T-helper 2 cell treated with Interferon-gamma antibody and Interleukin-4, amounts not matched to agents 5 μg/mL and 100 μg/mL, for 36 hours (primary cell): Measurements from ENCODE around the gene IL1RAP.
A peak's percentile ranks its signal among the peaks of the same experiment; 100 is the strongest.

Experiments
- DNase-seq: peaks from one replicate; pipeline ENCODE4 v3.0.0; 2021; ENCODE audit warnings: low spot score
- H3K27ac Mint-ChIP-seq: one replicate; pipeline ENCODE4 v1.8.0; 2021; ENCODE audit warnings: mild to moderate bottlenecking, mixed read lengths
- H3K27me3 Mint-ChIP-seq: one replicate; pipeline ENCODE4 v1.8.0; 2021; ENCODE audit warnings: low read depth, mixed read lengths
- H3K36me3 Mint-ChIP-seq: one replicate; pipeline ENCODE4 v1.8.0; 2021; ENCODE audit warnings: low read depth, mixed read lengths
- H3K4me1 Mint-ChIP-seq: one replicate; pipeline ENCODE4 v1.8.0; 2021; ENCODE audit warnings: low read depth, mixed read lengths
- H3K4me3 Mint-ChIP-seq: one replicate; pipeline ENCODE4 v1.8.0; 2022; ENCODE audit warnings: mild to moderate bottlenecking, moderate library complexity, mixed read lengths
- H3K9me3 Mint-ChIP-seq: one replicate; pipeline ENCODE4 v1.8.0; 2021; ENCODE audit warnings: mixed read lengths

IL1RAP gene

GRCh38 chr3:190585805-190586630 is 72.1 kb downstream of the IL1RAP start:
- H3K27ac Mint-ChIP-seq = peak overlapping the region; percentile 91
- no peaks in the 10 kb centered on the region for H3K9me3 Mint-ChIP-seq
- DNase-seq = peak; percentile 82
- H3K27me3 Mint-ChIP-seq = no peaks in the 10 kb centered on the region
- H3K36me3 Mint-ChIP-seq = peaks cover 47% of the 10 kb centered on the region
- peaks cover 69% of the 10 kb centered on the region for H3K4me1 Mint-ChIP-seq
- H3K4me3 Mint-ChIP-seq = peak overlapping the region; percentile 67

- H3K27me3 Mint-ChIP-seq = no peaks in the 10 kb centered on the region
- H3K27ac Mint-ChIP-seq = peak overlapping the region; percentile 91
- H3K36me3 Mint-ChIP-seq = peaks cover 48% of the 10 kb centered on the region
- DNase-seq = peak; percentile 61
- no peaks in the 10 kb centered on the region for H3K9me3 Mint-ChIP-seq
- peak overlapping the region; percentile 67 for H3K4me3 Mint-ChIP-seq
- peaks cover 65% of the 10 kb centered on the region for H3K4me1 Mint-ChIP-seq
These were observed 72.7 kb downstream of the IL1RAP start for GRCh38 chr3:190586631-190587011.

- Mint-ChIP-seq H3K36me3 (peaks cover 53% of the 10 kb centered on the region), H3K27ac (peak overlapping the region; percentile 29), H3K9me3 (no peaks in the 10 kb centered on the region), H3K4me3 (no peak overlapping the region), H3K27me3 (no peaks in the 10 kb centered on the region), H3K4me1 (peaks cover 59% of the 10 kb centered on the region)
- DNase-seq = no peak
These were observed 74.7 kb downstream of the IL1RAP start for GRCh38 chr3:190588570-190588969.

- Mint-ChIP-seq H3K9me3 (peaks cover 5% of the 10 kb centered on the region), H3K27me3 (no peaks in the 10 kb centered on the region), H3K36me3 (peaks cover 55% of the 10 kb centered on the region), H3K4me3 (no peak overlapping the region), H3K4me1 (peaks cover 60% of the 10 kb centered on the region), H3K27ac (peak overlapping the region; percentile 1)
- no peak for DNase-seq
These were observed 75.4 kb downstream of the IL1RAP start for GRCh38 chr3:190589326-190589725.

- Mint-ChIP-seq H3K4me1 (peaks cover 45% of the 10 kb centered on the region), H3K36me3 (peaks cover 54% of the 10 kb centered on the region), H3K4me3 (no peak overlapping the region), H3K9me3 (peaks cover 5% of the 10 kb centered on the region), H3K27me3 (no peaks in the 10 kb centered on the region), H3K27ac (no peak overlapping the region)
- DNase-seq = no peak
These were observed 77.2 kb downstream of the IL1RAP start for GRCh38 chr3:190591080-190591479.

GRCh38 chr3:190593075-190593474 is 79.2 kb downstream of the IL1RAP start:
- no peak for DNase-seq
- peaks cover 34% of the 10 kb centered on the region for H3K4me1 Mint-ChIP-seq
- no peaks in the 10 kb centered on the region for H3K27me3 Mint-ChIP-seq
- peaks cover 10% of the 10 kb centered on the region for H3K9me3 Mint-ChIP-seq
- H3K36me3 Mint-ChIP-seq = peaks cover 56% of the 10 kb centered on the region
- H3K27ac Mint-ChIP-seq = no peak overlapping the region
- H3K4me3 Mint-ChIP-seq = no peak overlapping the region

GRCh38 chr3:190594171-190594570 is 80.3 kb downstream of the IL1RAP start:
- Mint-ChIP-seq H3K4me1 (peaks cover 26% of the 10 kb centered on the region), H3K36me3 (peaks cover 55% of the 10 kb centered on the region), H3K27me3 (no peaks in the 10 kb centered on the region), H3K9me3 (peaks cover 18% of the 10 kb centered on the region), H3K4me3 (peak overlapping the region; percentile 8), H3K27ac (no peak overlapping the region)
- DNase-seq = no peak

GRCh38 chr3:190595179-190595795 is 81.4 kb downstream of the IL1RAP start:
- H3K27me3 Mint-ChIP-seq = no peaks in the 10 kb centered on the region
- no peak overlapping the region for H3K4me3 Mint-ChIP-seq
- DNase-seq = no peak
- H3K27ac Mint-ChIP-seq = no peak overlapping the region
- H3K9me3 Mint-ChIP-seq = peaks cover 23% of the 10 kb centered on the region
- H3K4me1 Mint-ChIP-seq = peaks cover 27% of the 10 kb centered on the region
- H3K36me3 Mint-ChIP-seq = peaks cover 55% of the 10 kb centered on the region

- H3K9me3 Mint-ChIP-seq = peaks cover 26% of the 10 kb centered on the region
- no peak for DNase-seq
- peaks cover 57% of the 10 kb centered on the region for H3K36me3 Mint-ChIP-seq
- H3K27me3 Mint-ChIP-seq = no peaks in the 10 kb centered on the region
- no peak overlapping the region for H3K27ac Mint-ChIP-seq
- peaks cover 26% of the 10 kb centered on the region for H3K4me1 Mint-ChIP-seq
- no peak overlapping the region for H3K4me3 Mint-ChIP-seq
These were observed 81.9 kb downstream of the IL1RAP start for GRCh38 chr3:190595807-190596206.

GRCh38 chr3:190596349-190597285 is 82.7 kb downstream of the IL1RAP start:
- Mint-ChIP-seq H3K36me3 (peaks cover 55% of the 10 kb centered on the region), H3K9me3 (peaks cover 26% of the 10 kb centered on the region)
- no peak for DNase-seq

GRCh38 chr3:190597291-190597690 is 83.4 kb downstream of the IL1RAP start:
- Mint-ChIP-seq H3K4me1 (peaks cover 26% of the 10 kb centered on the region), H3K9me3 (peaks cover 26% of the 10 kb centered on the region), H3K36me3 (peaks cover 55% of the 10 kb centered on the region), H3K27ac (no peak overlapping the region), H3K27me3 (no peaks in the 10 kb centered on the region), H3K4me3 (no peak overlapping the region)
- no peak for DNase-seq

More at GRCh38 chr3:190596349-190597285, 82.7 kb downstream of the IL1RAP start:
- Mint-ChIP-seq H3K4me1 (peaks cover 24% of the 10 kb centered on the region), H3K27ac (no peak overlapping the region), H3K4me3 (no peak overlapping the region), H3K27me3 (no peaks in the 10 kb centered on the region)

GRCh38 chr3:190601622-190602021 is 87.7 kb downstream of the IL1RAP start:
- no peak for DNase-seq
- Mint-ChIP-seq H3K9me3 (peaks cover 39% of the 10 kb centered on the region), H3K36me3 (peaks cover 69% of the 10 kb centered on the region), H3K4me3 (no peak overlapping the region), H3K4me1 (peaks cover 31% of the 10 kb centered on the region), H3K27ac (no peak overlapping the region), H3K27me3 (no peaks in the 10 kb centered on the region)

- Mint-ChIP-seq H3K27me3 (no peaks in the 10 kb centered on the region), H3K4me1 (peaks cover 23% of the 10 kb centered on the region), H3K36me3 (peaks cover 69% of the 10 kb centered on the region), H3K27ac (peak overlapping the region; percentile 75), H3K9me3 (peaks cover 24% of the 10 kb centered on the region), H3K4me3 (peak overlapping the region; percentile 9)
- no peak for DNase-seq
These were observed 91.5 kb downstream of the IL1RAP start for GRCh38 chr3:190605385-190605784.
